Gastrocnemius medialis (tissue), 4 donors: ENCODE results near the gene SLC25A21.

Experiments used
- CTCF ChIP-seq, 5 experiments: fragments of 450-650 bp in 3 of 5; fragments of 200-600 bp in 2 of 5; sonication (generic) in 2 of 5; IDR thresholded peaks in 4 of 5; conservative IDR thresholded peaks in 1 of 5; 1 replicate in 4 of 5; 2 replicates in 1 of 5; pipeline ENCODE4 v1.5.1; 2016 to 2019; ENCODE audit warnings: antibody characterized with exemption in 5 of 5, mild to moderate bottlenecking in 3 of 5, moderate library complexity in 3 of 5
- POLR2A ChIP-seq, 2 donors: fragments of 450-650 bp; IDR thresholded peaks; one replicate each; pipeline ENCODE4 v1.6.1; 2017; ENCODE audit warnings: antibody characterized with exemption in 2 of 2, mild to moderate bottlenecking in 2 of 2, moderate library complexity in 2 of 2

GRCh38 chr14:37150414-37150813 is 22.0 kb downstream of the SLC25A21 start:
- TF ChIP-seq CTCF (IDR thresholded peaks at IDR 0.05 in 4 of 5, conservative IDR thresholded peaks at IDR 0.05 in 1 of 5) (peak in 3 of 5 experiments; percentile 9 to 55 (median 50)), POLR2A (IDR thresholded peaks at IDR 0.05) (no peak)
